HFFc6 (cell line): ENCODE data around the gene DFFB. TPM values are rescaled to one million over a fixed set of nuclear protein-coding genes. Genes with fewer than 3 reads are reported as not detected.

ENCODE experiments used
- DNase-seq: peaks from one replicate; pipeline ENCODE4 v3.0.0-alpha.2; 2018
- H3K27ac Mint-ChIP-seq: 2 replicates; pipeline ENCODE4 v1.8.0; 2020; ENCODE audit warnings: mild to moderate bottlenecking, mixed read lengths
- H3K27me3 Mint-ChIP-seq: 2 replicates; pipeline ENCODE4 v1.8.0; 2021; ENCODE audit warnings: mild to moderate bottlenecking, moderate library complexity, mixed read lengths; ENCODE audit not compliant: insufficient read depth
- H3K36me3 Mint-ChIP-seq: 2 replicates; pipeline ENCODE4 v1.8.0; 2021; ENCODE audit warnings: low read depth, mixed read lengths
- H3K4me1 Mint-ChIP-seq: 2 replicates; pipeline ENCODE4 v1.8.0; 2020; ENCODE audit warnings: low read depth, mixed read lengths
- H3K4me3 Mint-ChIP-seq: 2 replicates; pipeline ENCODE4 v1.8.0; 2020; ENCODE audit warnings: mild to moderate bottlenecking, moderate library complexity, mixed read lengths
- H3K9me3 Mint-ChIP-seq: 2 replicates; pipeline ENCODE4 v1.8.0; 2020; ENCODE audit warnings: mild to moderate bottlenecking, mixed read lengths
- CTCF ChIP-seq: fragments of 200-600 bp; sonication (generic); IDR thresholded peaks from 2 replicates; pipeline ENCODE4 v1.5.0; 2021; ENCODE audit warnings: antibody characterized with exemption, mild to moderate bottlenecking
- total RNA-seq, 6 experiments: library from RNA; stranded (reverse); fragmentation: NEBNext Ultra II Directional; extraction: Animal tissue kit (Norgen Biotek cat#: 25700); gene quantifications; 2 replicates in 1 of 6; 3 replicates in 5 of 6; pipeline ENCODE4 v1.2.3, GENCODE V29; 2021

DFFB gene
- total RNA-seq, 6 experiments from 2014 or later, result 4.5 to 5.8 (median 5.2) TPM

GRCh38 chr1:3905266-3905952 lies 48.1 kb downstream of the DFFB start:
- Mint-ChIP-seq H3K27me3 (no peaks in the 10 kb centered on the region; the same call in 1 of the 2 replicates), H3K4me1 (peaks cover 11% of the 10 kb centered on the region; the same call in 1 of the 2 replicates), H3K4me3 (no peak overlapping the region), H3K36me3 (no peaks in the 10 kb centered on the region), H3K9me3 (no peaks in the 10 kb centered on the region), H3K27ac (no peak overlapping the region)
- no peak for TF ChIP-seq CTCF
- DNase-seq, result no peak

GRCh38 chr1:3905953-3906671 lies 48.8 kb downstream of the DFFB start:
- H3K36me3 Mint-ChIP-seq, result no peaks in the 10 kb centered on the region
- DNase-seq, result no peak
- H3K9me3 Mint-ChIP-seq, result no peaks in the 10 kb centered on the region
- no peak for TF ChIP-seq CTCF
- H3K27ac Mint-ChIP-seq, result no peak overlapping the region
- H3K4me1 Mint-ChIP-seq, result peaks cover 11% of the 10 kb centered on the region; the same call in 1 of the 2 replicates
- no peaks in the 10 kb centered on the region; the same call in 1 of the 2 replicates for H3K27me3 Mint-ChIP-seq
- no peak overlapping the region for H3K4me3 Mint-ChIP-seq

- Mint-ChIP-seq H3K4me3 (no peak overlapping the region), H3K36me3 (no peaks in the 10 kb centered on the region), H3K9me3 (no peaks in the 10 kb centered on the region), H3K27me3 (no peaks in the 10 kb centered on the region; the same call in 1 of the 2 replicates), H3K27ac (no peak overlapping the region), H3K4me1 (peaks cover 11% of the 10 kb centered on the region; the same call in 1 of the 2 replicates)
- no peak for DNase-seq
- no peak for TF ChIP-seq CTCF
These were observed 49.4 kb downstream of the DFFB start for GRCh38 chr1:3906672-3907020.

- Mint-ChIP-seq H3K4me3 (no peak overlapping the region), H3K9me3 (no peaks in the 10 kb centered on the region), H3K36me3 (no peaks in the 10 kb centered on the region), H3K27ac (no peak overlapping the region), H3K4me1 (peaks cover 11% of the 10 kb centered on the region; the same call in 1 of the 2 replicates), H3K27me3 (no peaks in the 10 kb centered on the region; the same call in 1 of the 2 replicates)
- DNase-seq, result no peak
- TF ChIP-seq CTCF, result peak; percentile 31
These were observed 49.8 kb downstream of the DFFB start for GRCh38 chr1:3907031-3907534.

- no peaks in the 10 kb centered on the region for H3K36me3 Mint-ChIP-seq
- peaks cover 9% of the 10 kb centered on the region; the same call in 1 of the 2 replicates for H3K4me1 Mint-ChIP-seq
- TF ChIP-seq CTCF, result no peak
- H3K27me3 Mint-ChIP-seq, result no peaks in the 10 kb centered on the region; the same call in 1 of the 2 replicates
- H3K27ac Mint-ChIP-seq, result no peak overlapping the region
- no peak overlapping the region for H3K4me3 Mint-ChIP-seq
- no peak for DNase-seq
- H3K9me3 Mint-ChIP-seq, result no peaks in the 10 kb centered on the region
These were observed 50.4 kb downstream of the DFFB start for GRCh38 chr1:3907621-3908165.
